ENCODE measurements around the gene LRTM2. TPM values are rescaled to one million over a fixed set of nuclear protein-coding genes. Genes with fewer than 3 reads are reported as not detected.

Gene LRTM2
- total and polyA plus RNA-seq, 2 experiments from 2014 or later, result not detected

DNA sequence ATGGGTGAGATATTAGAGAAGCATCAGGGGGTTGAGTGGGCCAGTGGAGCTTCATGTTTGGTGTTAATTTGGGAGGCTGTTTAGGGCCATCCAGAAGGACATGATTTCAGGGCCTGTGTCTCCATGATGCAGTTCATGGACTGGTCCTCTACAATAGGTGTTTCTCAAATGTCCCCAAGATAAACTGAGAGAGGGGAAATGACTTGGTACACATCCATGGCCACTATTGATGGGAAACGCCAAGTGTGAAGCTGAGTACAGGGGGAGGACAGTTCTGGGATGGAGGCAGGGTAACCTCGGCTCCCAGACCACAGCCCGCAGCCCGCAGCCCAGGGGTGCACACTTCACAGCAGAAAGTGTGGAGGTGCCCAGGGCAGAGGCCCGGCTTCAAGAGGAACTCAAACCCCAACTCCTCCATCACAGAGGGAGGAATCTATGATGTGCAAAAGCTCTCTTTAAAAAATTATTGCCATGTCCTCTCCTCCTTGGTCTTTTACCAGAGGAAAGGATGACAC, 64.8 kb downstream of the LRTM2 start:
- H2AFZ ChIP-seq, result no peak overlapping the region
- H3F3A ChIP-seq (ENCODE audit: insufficient read depth), result no peaks in the 10 kb centered on the region
- H3K4me2 ChIP-seq (ENCODE audit: unreplicated experiment), result no peak overlapping the region
- no peak for DNase-seq
- H3K27me3 ChIP-seq (replicated peaks; ENCODE audit: insufficient read depth), result peaks cover 53% of the 10 kb centered on the region
- no peak overlapping the region for H3K4me3 ChIP-seq
- H3K79me2 ChIP-seq (ENCODE audit: insufficient read depth), result no peaks in the 10 kb centered on the region
- H4K20me1 ChIP-seq (ENCODE audit: insufficient read depth), result no peaks in the 10 kb centered on the region
- in situ Hi-C loops (cut with MboI), result no loop called here
- no peaks in the 10 kb centered on the region for H3K36me3 ChIP-seq (ENCODE audit: low read depth)
- H3K27ac ChIP-seq, result no peak overlapping the region
- H3K9ac ChIP-seq, result no peak overlapping the region
- H3K9me2 ChIP-seq (ENCODE audit: insufficient read depth), result no peaks in the 10 kb centered on the region
- H3K4me1 ChIP-seq (ENCODE audit: insufficient read depth), result no peaks in the 10 kb centered on the region
- H3K9me3 ChIP-seq (ENCODE audit: low read depth), result no peaks in the 10 kb centered on the region
- no peak for TF ChIP-seq EZH2 (IDR thresholded peaks at IDR 0.05; ENCODE audit: insufficient read depth, poor library complexity, severe bottlenecking)
- TF ChIP-seq EZH2phosphoT487 (IDR thresholded peaks at IDR 0.05; ENCODE audit: insufficient read depth, low read depth), result no peak
- WGBS, 2 experiments (ENCODE audit: low coverage in 1 of 2, low lambda C conversion rate in 2 of 2, missing lambda C conversion rate in 2 of 2), result 64 to 66% methylated on average over 5 of the region's 5 CpGs

DNA sequence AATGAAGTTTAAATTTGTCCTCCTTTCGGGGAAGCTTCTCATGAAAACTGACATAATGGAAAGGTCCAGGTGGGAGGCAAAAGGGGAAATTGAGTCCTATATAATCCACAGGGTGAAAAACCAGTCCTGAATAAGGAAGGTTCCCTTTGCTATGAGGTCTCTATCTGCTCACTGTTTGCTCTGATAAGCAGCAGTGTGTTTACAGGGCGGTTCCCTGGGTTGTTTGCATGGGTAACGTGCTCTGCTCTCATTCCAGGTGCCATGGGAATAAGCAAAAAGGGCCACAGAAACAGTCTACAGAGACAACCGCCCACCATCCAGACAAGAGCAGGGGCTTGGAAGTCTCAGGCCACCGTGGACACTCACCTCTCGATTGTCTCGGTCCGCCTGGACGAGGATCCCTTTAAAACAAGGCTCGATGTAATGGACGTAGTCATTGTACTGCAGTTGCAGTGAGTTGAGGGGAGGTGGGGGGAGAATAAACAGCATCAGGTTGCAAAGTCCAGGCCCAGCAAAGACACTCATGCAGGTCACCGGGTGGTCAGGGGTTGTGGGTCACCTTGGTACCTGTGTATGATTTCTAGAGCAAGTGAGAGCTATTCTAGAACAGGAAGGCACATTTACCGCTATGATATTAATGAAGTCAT, 65.4 kb downstream of the LRTM2 start:
- Histone ChIP-seq H3K4me1 (ENCODE audit: insufficient read depth) (no peaks in the 10 kb centered on the region), H3K79me2 (ENCODE audit: insufficient read depth) (no peaks in the 10 kb centered on the region), H3K9me2 (ENCODE audit: insufficient read depth) (no peaks in the 10 kb centered on the region), H3K36me3 (ENCODE audit: low read depth) (no peaks in the 10 kb centered on the region), H3K9me3 (ENCODE audit: low read depth) (no peaks in the 10 kb centered on the region), H3K4me2 (ENCODE audit: unreplicated experiment) (no peak overlapping the region), H3K4me3 (no peak overlapping the region), H3K27me3 (replicated peaks; ENCODE audit: insufficient read depth) (peaks cover 47% of the 10 kb centered on the region), H2AFZ (no peak overlapping the region), H3K9ac (no peak overlapping the region), H3K27ac (no peak overlapping the region), H3F3A (ENCODE audit: insufficient read depth) (no peaks in the 10 kb centered on the region), H4K20me1 (ENCODE audit: insufficient read depth) (no peaks in the 10 kb centered on the region)
- in situ Hi-C loops (cut with MboI), result no loop called here
- 49 to 52% methylated on average over 13 of the region's 13 CpGs for WGBS, 2 experiments (ENCODE audit: low coverage in 1 of 2, low lambda C conversion rate in 2 of 2, missing lambda C conversion rate in 2 of 2)
- DNase-seq, result no peak
- TF ChIP-seq EZH2phosphoT487 (IDR thresholded peaks at IDR 0.05; ENCODE audit: insufficient read depth, low read depth) (no peak), EZH2 (IDR thresholded peaks at IDR 0.05; ENCODE audit: insufficient read depth, poor library complexity, severe bottlenecking) (no peak)

Other genes starting within 250 kb of the LRTM2 start
- gene FBXL14, start 226.0 kb upstream of the LRTM2 start, total RNA-seq (2014; rRNA removed; shearing (Covaris generic)), result 3.2 and 9.3 TPM in 2 replicates
- gene FBXL14, start 226.0 kb upstream of the LRTM2 start, polyA plus RNA-seq (2016; fragmentation: Nextera tagmentation; extraction: Ambion mirVana), result 1.2 and 1.9 TPM in 2 replicates
- 505 and 529 TPM in 2 replicates for gene WNT5B, start 191.3 kb upstream of the LRTM2 start, total RNA-seq (2014; rRNA removed; shearing (Covaris generic))
- 49.7 and 50.1 TPM in 2 replicates for gene WNT5B, start 191.3 kb upstream of the LRTM2 start, polyA plus RNA-seq (2016; fragmentation: Nextera tagmentation; extraction: Ambion mirVana)
- 18.8 TPM in 2 replicates for gene ADIPOR2, start 129.5 kb upstream of the LRTM2 start, total RNA-seq (2014; rRNA removed; shearing (Covaris generic))
- gene ADIPOR2, start 129.5 kb upstream of the LRTM2 start, polyA plus RNA-seq (2016; fragmentation: Nextera tagmentation; extraction: Ambion mirVana), result 4.2 and 4.9 TPM in 2 replicates
- under 0.01 TPM in 1 of 2 replicates, not detected in the other for gene CACNA2D4, start 98.1 kb downstream of the LRTM2 start, total RNA-seq (2014; rRNA removed; shearing (Covaris generic))
- gene CACNA2D4, start 98.1 kb downstream of the LRTM2 start, polyA plus RNA-seq (2016; fragmentation: Nextera tagmentation; extraction: Ambion mirVana), result 0.23 and 0.49 TPM in 2 replicates
- 14.9 and 16.5 TPM in 2 replicates for gene DCP1B, start 183.9 kb downstream of the LRTM2 start, total RNA-seq (2014; rRNA removed; shearing (Covaris generic))
- gene DCP1B, start 183.9 kb downstream of the LRTM2 start, polyA plus RNA-seq (2016; fragmentation: Nextera tagmentation; extraction: Ambion mirVana), result 14.3 and 18.1 TPM in 2 replicates
- gene CACNA1C, start 232.4 kb downstream of the LRTM2 start, total RNA-seq (2014; rRNA removed; shearing (Covaris generic)), result 8.6 and 11.5 TPM in 2 replicates
- gene CACNA1C, start 232.4 kb downstream of the LRTM2 start, polyA plus RNA-seq (2016; fragmentation: Nextera tagmentation; extraction: Ambion mirVana), result 2.5 and 4.9 TPM in 2 replicates